ENCODE measurements around the gene RRP12.
"Not testable (repeated sequence)": the region's sequence is repeated elsewhere in the genome, so short reads cannot be mapped to it uniquely, and the experiment has no call there.

The RRP12 gene

DNA sequence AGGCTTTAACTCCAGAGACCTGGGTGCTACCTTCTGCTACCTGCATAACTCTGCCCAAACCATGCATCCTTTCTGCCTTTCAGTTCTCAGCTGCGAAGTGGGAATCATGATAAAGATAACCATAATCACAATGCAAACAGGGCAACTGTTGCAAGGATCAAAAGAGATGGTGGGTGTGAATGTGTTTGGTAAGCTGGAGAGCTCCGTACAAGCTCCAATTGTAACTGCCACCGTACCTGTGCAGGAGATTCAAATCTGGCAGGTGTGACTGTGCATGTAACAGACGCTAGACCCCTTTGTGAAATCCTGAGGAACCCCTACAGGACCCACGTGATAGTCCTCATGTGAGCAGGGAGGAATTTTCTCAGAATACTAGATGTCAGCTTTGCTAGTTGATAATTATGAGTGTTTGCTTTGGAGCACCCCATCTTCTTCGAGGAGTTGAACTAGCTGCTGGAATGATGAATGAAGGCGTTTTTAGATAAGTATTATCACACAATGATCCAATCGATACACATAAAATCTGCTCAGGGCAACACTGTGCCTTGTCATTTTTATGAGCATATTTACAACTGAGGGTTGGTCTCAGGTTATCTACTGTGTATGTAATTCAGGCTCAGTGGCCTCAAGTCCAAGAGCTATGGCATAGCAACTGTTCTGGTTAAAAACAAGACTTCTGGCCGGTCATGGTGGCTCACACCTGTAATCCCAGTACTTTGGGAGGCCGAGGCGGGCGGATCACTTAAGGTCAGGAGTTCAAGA, 51.2 kb downstream of the RRP12 start:
- ATAC-seq (ENCODE audit: low read depth) (no peak), DNase-seq (ENCODE audit: low spot score in 2 of 2) (no peak)
- H3K4me3 Mint-ChIP-seq, result no peak overlapping the region
- H3K4me1 Mint-ChIP-seq, result no peaks in the 10 kb centered on the region
- H3K36me3 Mint-ChIP-seq, result peaks cover 2% of the 10 kb centered on the region
- H3K27ac Mint-ChIP-seq, result no peak overlapping the region
- no peaks in the 10 kb centered on the region for H3K9me3 Mint-ChIP-seq
- no peaks in the 10 kb centered on the region for H3K27me3 Mint-ChIP-seq

DNA sequence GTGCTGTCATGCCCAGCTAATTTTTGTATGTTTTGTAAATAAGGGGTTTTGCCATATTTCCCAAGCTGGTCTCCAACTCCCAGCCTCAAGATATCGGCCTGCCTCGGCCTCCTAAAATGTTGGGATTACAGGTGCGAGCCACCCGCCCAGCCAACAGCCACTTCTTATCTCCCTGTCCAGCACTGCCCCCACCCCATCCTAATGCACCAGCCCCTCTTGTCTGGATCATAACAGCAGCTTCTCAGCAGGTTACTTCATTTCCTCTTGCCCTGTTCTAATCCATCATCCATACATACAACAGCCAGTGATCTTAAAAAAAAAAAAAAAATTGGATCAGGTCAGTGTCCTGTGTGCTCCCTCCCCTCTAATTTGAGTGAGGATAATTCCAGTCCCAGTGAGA, 53.8 kb downstream of the RRP12 start:
- no peak overlapping the region for H3K27ac Mint-ChIP-seq
- H3K36me3 Mint-ChIP-seq, result peaks cover 2% of the 10 kb centered on the region
- ATAC-seq (ENCODE audit: low read depth) (no peak), DNase-seq (ENCODE audit: low spot score in 2 of 2) (no peak)
- H3K27me3 Mint-ChIP-seq, result no peaks in the 10 kb centered on the region
- no peaks in the 10 kb centered on the region for H3K4me1 Mint-ChIP-seq
- no peaks in the 10 kb centered on the region for H3K9me3 Mint-ChIP-seq
- H3K4me3 Mint-ChIP-seq, result no peak overlapping the region

DNA sequence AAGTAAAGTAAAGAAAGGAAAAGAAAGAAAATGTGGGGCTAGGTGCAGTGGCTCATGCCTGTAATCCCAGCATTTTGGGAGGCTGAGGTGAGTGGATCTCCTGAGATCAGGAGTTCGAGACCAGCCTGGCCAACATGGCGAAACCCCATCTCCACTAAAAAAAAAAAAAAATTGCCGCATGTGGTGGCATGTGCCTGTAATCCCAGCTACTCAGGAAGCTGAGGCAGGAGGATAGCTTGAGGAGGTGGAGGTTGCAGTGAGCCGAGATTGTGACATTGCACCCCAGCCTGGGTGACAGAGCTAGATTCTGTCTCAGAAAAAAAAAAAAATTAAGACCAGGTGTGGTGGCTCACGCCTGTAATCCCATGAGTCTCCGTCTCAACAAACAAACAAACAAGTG, 57.5 kb downstream of the RRP12 start:
- not testable (repeated sequence) for H3K9me3 Mint-ChIP-seq; H3K27ac Mint-ChIP-seq; H3K4me3 Mint-ChIP-seq; DNase-seq (ENCODE audit: low spot score in 2 of 2); ATAC-seq (ENCODE audit: low read depth); H3K4me1 Mint-ChIP-seq; H3K27me3 Mint-ChIP-seq; H3K36me3 Mint-ChIP-seq

DNA sequence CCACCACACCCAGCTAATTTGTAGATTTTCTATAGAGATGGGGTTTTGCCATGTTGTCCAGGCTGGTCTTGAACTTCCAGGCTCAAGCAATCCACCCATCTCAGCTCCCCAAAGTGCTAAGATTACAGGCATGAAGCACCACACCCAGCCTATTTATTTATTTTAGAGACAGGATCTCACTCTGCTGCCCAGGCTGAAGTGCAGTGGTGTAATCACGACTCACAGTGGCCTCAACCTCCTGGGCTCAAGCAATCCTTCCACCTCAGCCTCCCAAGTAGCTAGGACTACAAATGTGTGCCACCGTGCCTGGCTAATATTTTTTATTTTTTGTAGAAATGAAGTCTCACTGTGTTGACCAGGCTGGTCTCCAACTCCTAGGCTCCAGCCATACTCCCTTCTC, 59.7 kb downstream of the RRP12 start:
- Mint-ChIP-seq H3K4me3 (no peak overlapping the region), H3K27ac (no peak overlapping the region), H3K4me1 (no peaks in the 10 kb centered on the region), H3K9me3 (no peaks in the 10 kb centered on the region), H3K27me3 (no peaks in the 10 kb centered on the region), H3K36me3 (no peaks in the 10 kb centered on the region)
- no peak for ATAC-seq (ENCODE audit: low read depth)
- DNase-seq (ENCODE audit: low spot score in 2 of 2), result no peak

DNA sequence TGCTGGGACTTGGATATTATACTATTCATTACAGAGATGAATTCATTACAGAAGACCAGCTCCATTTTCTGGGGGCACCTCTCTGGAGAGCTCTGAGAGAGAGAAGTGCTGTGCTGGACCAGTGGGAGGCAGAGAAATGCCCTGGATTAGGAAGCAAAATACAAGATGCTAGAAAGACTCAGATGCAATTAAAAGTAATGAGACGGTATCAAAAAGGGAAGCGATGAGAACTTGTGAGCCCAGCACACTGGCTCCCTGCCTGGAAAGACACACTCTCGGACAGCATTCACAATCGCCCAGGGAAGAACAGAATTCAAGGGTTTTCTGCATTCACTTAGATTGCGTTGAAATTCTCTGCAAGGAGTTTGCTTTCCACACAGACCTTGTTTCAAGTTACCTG, 63.1 kb downstream of the RRP12 start:
- Mint-ChIP-seq H3K36me3 (no peaks in the 10 kb centered on the region), H3K9me3 (no peaks in the 10 kb centered on the region), H3K27ac (no peak overlapping the region), H3K4me1 (peaks cover 10% of the 10 kb centered on the region), H3K4me3 (no peak overlapping the region), H3K27me3 (no peaks in the 10 kb centered on the region)
- ATAC-seq (ENCODE audit: low read depth), result no peak
- no peak for DNase-seq (ENCODE audit: low spot score in 2 of 2)

DNA sequence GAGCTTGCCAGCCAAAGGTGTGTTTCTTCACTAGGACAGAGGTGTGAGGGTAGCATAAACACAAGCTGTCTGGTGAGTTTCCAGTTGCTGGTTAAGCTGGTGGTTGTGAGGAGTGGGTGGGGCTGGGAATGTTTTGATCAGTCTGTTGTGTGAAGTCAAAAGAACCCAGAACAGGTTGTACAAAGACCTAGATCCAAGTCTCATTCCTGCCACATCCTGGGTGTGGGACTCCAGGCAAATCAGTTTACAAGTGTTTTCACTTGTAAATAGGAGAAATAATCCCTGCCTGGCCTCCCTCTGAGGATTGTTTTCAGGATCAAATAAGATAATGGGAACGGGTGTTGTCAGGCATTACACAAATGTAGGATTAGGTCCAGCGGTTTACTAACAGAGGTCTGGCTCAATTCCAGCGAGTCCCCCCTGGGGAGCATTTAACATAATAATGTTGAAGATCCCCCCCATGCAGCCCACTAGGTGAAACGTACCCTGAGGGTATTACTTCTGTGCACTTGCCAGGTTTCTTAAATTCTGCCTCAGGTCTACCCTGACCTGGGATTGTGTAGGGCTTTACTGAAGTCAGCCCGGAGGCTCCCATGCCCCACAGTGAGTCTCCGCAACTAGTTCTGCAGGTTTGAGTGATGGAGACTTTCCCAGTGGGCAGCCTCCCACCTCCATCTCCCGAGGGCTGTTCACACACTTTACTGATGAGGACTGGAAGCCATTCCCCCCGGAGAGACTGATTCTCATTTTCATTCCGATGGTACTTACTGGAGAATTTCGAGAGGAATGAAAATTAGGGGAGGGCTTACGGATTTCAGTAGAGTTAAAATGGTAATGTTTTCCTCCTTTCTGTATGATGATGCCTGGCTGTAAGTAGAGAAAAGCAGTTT, 64.0 kb downstream of the RRP12 start:
- H3K27ac Mint-ChIP-seq, result no peak overlapping the region
- ATAC-seq (ENCODE audit: low read depth), result no peak

DNA sequence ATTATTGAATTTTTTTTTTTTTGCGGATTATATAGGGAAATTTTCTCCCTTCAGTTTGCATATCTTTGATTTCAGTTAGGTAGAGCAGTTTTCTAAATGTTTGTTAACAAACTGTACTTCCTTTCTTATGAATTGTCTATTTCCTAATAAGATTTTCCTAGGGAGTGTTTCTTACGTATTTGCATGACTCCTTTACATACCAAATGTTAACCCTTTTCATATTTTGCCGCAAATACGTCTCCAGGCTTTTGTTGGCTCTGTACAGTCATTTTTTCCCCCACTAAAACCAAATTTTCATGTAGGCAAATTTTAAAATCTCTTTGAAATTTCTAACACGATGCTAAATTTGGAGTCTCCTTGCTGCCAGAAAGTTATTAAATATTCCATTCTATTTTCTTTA, 64.7 kb downstream of the RRP12 start:
- Mint-ChIP-seq H3K36me3 (peaks cover 1% of the 10 kb centered on the region), H3K9me3 (no peaks in the 10 kb centered on the region), H3K27me3 (no peaks in the 10 kb centered on the region), H3K27ac (no peak overlapping the region), H3K4me1 (peaks cover 24% of the 10 kb centered on the region), H3K4me3 (no peak overlapping the region)
- ATAC-seq (ENCODE audit: low read depth) (no peak), DNase-seq (ENCODE audit: low spot score in 2 of 2) (no peak)

More for the DNA sequence above, 64.0 kb downstream of the RRP12 start:
- H3K9me3 Mint-ChIP-seq, result no peaks in the 10 kb centered on the region
- no peak for DNase-seq (ENCODE audit: low spot score in 2 of 2)
- H3K4me3 Mint-ChIP-seq, result no peak overlapping the region
- H3K4me1 Mint-ChIP-seq, result peaks cover 18% of the 10 kb centered on the region
- H3K27me3 Mint-ChIP-seq, result no peaks in the 10 kb centered on the region
- peaks cover 1% of the 10 kb centered on the region for H3K36me3 Mint-ChIP-seq

DNA sequence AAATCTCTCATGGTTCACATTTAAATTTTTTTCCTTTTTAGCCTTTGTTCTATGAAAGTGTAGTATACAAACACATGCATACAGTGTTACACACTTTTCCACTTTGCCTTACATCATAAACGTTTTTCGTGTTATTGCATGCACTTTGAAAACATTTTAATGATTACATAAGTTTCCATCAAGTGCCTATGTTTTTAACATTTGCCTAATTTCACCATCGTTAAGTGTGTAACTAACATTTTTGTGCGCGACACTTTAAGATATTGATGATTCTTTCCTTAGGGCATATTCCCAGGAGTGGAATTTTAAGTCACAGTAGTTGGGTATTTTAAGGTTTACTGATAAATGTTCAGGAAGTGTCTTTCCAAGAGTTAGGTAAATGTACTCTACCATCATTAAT, 65.1 kb downstream of the RRP12 start:
- H3K27ac Mint-ChIP-seq, result no peak overlapping the region
- peak overlapping the region; percentile 46 for H3K4me3 Mint-ChIP-seq
- ATAC-seq (ENCODE audit: low read depth), result no peak
- H3K9me3 Mint-ChIP-seq, result no peaks in the 10 kb centered on the region
- H3K27me3 Mint-ChIP-seq, result no peaks in the 10 kb centered on the region
- H3K4me1 Mint-ChIP-seq, result peaks cover 27% of the 10 kb centered on the region
- peaks cover 3% of the 10 kb centered on the region for H3K36me3 Mint-ChIP-seq
- no peak for DNase-seq (ENCODE audit: low spot score in 2 of 2)

DNA sequence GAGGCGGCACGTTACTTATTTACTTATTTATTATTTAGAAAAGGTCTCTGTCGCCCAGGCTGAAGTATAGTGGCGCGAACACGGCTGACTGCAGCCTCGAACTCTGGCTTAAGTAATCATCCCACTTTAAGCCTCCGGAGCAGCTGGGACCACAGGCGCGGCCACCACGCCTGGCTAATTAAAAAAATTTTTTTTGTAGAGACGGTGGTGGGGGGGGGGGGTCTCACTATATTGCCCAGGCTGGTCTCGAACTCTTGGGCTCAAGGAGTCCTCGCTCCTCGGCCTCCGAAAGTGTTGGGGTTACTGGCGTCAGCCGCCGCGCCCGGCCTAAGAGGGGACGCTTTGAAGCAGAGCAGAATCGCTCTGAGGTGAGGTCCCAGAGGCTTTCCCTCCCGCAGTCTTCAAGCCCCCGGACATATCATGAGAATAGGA, 65.9 kb downstream of the RRP12 start:
- peaks cover 3% of the 10 kb centered on the region for H3K36me3 Mint-ChIP-seq

DNA sequence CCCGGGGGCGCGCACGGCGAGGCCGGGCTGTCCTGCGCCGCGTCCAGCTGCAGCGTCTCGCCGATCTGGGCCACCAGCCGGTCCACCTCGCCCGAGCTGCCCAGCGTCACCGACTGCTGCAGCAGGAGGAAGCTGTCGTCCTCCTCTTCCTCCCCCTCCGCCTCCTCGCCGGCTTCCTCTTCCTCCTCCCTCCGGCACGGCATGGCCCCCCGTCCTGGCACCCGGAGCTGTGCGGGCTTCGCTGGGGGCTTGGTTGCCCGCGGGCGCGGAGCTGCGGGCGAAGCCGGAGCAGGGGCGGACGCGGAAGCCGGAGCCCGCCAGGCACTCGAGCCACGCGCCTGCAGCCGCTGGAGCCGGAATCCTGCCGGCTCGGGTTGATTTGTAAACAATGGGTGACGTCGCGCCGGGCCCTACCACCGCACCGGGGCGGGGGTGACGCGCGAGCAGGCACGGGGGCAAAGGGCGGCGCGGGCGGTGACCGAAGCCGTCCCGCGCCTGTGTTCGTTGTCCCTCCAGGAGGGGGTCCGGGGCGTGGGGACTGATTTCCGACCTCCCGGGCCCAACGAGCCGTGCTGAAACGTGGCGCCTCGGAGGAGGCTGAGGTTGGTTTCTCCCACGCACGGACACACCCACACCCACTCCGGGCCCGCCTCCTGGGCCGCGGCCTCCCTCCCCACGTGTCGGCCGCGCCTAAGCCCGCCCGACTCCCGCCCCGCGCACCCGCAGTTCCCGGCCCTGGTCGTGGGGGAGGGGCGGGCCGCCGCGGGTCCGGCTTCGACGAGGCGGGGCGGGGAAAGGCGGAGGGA, 66.6 kb downstream of the RRP12 start, which contains the start of gene FRAT2:
FRAT2 (minus strand) TSS at position 360 of the 806 bp plus-strand sequence; CDS start at position 203, 157 bp downstream.
- H3K27ac Mint-ChIP-seq, result peak within 1 kb of the TSS; percentile 94
- peaks cover 33% of the 10 kb centered on the region for H3K4me1 Mint-ChIP-seq
- peak; percentile 88 for ATAC-seq (ENCODE audit: low read depth)
- no peaks in the 10 kb centered on the region for H3K9me3 Mint-ChIP-seq
- H3K36me3 Mint-ChIP-seq, result peaks cover 8% of the 10 kb centered on the region
- H3K4me3 Mint-ChIP-seq, result peak within 1 kb of the TSS; percentile 90
- peak; percentile 88 to 96 for DNase-seq (ENCODE audit: low spot score in 2 of 2)
- no peaks in the 10 kb centered on the region for H3K27me3 Mint-ChIP-seq

More for the DNA sequence above, 65.9 kb downstream of the RRP12 start:
- H3K9me3 Mint-ChIP-seq, result no peaks in the 10 kb centered on the region
- H3K4me1 Mint-ChIP-seq, result peaks cover 28% of the 10 kb centered on the region
- no peak for ATAC-seq (ENCODE audit: low read depth)
- no peaks in the 10 kb centered on the region for H3K27me3 Mint-ChIP-seq
- H3K4me3 Mint-ChIP-seq, result peak overlapping the region; percentile 84
- peak overlapping the region; percentile 94 for H3K27ac Mint-ChIP-seq
- no peak for DNase-seq (ENCODE audit: low spot score in 2 of 2)

DNA sequence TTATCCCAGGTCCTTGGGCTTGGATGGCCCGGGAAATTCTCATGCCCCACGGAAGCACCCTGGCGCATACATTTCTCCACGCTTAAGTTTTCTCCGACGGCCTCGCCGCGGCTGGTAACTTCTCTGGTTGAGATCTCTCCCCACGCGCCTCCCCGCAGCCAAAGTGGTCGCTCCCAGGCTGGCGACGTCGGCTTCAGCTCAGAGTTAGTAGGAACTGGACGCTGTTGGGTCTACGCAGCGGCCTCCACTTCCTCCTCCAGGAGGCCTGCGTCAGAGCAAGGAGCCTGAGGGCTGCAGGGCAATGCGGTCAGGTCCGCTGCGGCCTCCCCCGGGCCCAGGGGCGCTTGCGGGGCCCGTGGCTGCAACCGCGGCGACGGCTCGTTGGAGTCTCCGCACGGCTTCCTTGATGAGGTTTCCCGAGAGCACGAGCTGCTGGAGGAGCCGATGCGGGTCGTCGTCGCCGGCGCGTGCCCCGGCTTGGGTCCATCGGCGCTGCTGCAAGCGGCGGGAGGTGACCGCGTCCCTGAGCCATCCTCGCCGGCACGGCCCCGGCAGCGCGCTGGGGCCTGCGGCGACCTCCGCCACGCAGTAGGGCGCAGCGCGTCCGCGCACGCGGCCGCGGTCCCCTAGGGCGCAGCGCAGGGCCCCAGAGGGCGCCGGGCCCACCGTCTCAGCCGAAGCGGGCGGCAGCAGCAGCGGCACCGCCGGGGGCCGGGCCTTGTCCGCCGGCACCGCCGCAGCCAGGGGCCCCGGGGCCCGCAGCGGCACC, 67.4 kb downstream of the RRP12 start:
- DNase-seq (ENCODE audit: low spot score in 2 of 2) (no peak), ATAC-seq (ENCODE audit: low read depth) (peak; percentile 17)
- peak overlapping the region; percentile 84 for H3K27ac Mint-ChIP-seq
- H3K9me3 Mint-ChIP-seq, result no peaks in the 10 kb centered on the region
- H3K4me3 Mint-ChIP-seq, result peak overlapping the region; percentile 90
- no peaks in the 10 kb centered on the region for H3K27me3 Mint-ChIP-seq
- peaks cover 8% of the 10 kb centered on the region for H3K36me3 Mint-ChIP-seq
- H3K4me1 Mint-ChIP-seq, result peaks cover 33% of the 10 kb centered on the region

DNA sequence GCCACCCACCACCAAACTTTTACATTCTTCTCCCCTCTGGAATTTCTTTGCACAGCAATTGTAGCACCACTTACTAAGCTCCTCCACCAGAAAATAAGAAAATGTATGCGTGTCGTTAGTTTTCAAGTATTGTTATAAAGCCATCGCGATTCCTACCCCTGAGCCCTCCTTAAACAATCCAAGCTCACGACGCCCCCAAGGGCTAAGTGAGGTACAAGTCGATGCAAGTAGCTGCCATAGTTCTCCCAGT, 67.9 kb downstream of the RRP12 start:
- H3K27ac Mint-ChIP-seq, result peak overlapping the region; percentile 84
- peak overlapping the region; percentile 90 for H3K4me3 Mint-ChIP-seq
- no peaks in the 10 kb centered on the region for H3K27me3 Mint-ChIP-seq
- H3K9me3 Mint-ChIP-seq, result no peaks in the 10 kb centered on the region
- peaks cover 8% of the 10 kb centered on the region for H3K36me3 Mint-ChIP-seq
- DNase-seq (ENCODE audit: low spot score in 2 of 2) (peak in 1 of 2 donors; percentile 17), ATAC-seq (ENCODE audit: low read depth) (no peak)
- H3K4me1 Mint-ChIP-seq, result peaks cover 33% of the 10 kb centered on the region

DNA sequence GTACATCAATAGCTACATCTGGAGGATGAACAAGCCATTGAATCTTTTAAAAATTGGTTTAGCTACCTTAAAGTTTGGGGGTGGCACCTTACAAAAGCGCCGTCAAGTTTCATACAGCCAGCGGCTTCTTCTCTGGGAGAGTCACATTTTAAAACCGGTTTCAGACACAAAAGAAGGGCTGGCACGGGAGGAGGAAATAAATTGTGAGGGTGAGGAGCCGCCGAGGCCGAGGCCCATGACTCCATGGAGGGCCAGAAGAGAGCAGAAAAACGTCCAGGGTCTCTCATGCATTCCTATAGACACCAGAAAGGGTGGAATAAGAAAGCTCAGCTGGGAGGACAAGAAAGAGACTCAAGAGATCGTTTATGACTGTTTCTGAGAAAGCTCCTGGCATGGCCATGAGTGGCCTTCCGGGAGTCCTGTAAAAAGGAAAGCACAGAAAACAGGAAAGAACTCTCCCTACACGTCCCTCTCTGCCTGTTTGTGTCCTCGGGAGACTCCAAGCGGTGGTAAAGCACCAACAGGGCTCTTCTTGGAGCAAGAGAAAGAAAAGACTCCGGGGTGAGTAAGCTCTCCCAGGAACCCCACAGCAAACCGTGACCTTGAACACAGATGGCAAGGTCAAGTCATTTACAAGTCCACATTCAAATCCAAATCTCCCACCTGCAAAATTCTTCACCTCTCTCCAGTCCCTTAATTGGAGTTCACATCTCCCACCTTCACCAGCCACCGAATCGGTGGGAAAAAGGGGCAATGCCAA, 68.4 kb downstream of the RRP12 start:
- Mint-ChIP-seq H3K4me3 (peak overlapping the region; percentile 90), H3K36me3 (peaks cover 11% of the 10 kb centered on the region), H3K27ac (peak overlapping the region; percentile 84), H3K27me3 (no peaks in the 10 kb centered on the region), H3K9me3 (no peaks in the 10 kb centered on the region), H3K4me1 (peaks cover 35% of the 10 kb centered on the region)
- DNase-seq (ENCODE audit: low spot score in 2 of 2) (no peak), ATAC-seq (ENCODE audit: low read depth) (no peak)
